HEK293 (cell line): Measurements from ENCODE around the gene LIME1.

Experiments
- GLIS2 ChIP-seq: fragments of 450-650 bp; formaldehyde crosslinking; IDR thresholded peaks from 2 replicates; pipeline ENCODE4 v1.5.1; 2016; ENCODE audit warnings: missing biosample characterization, missing genetic modification characterization
- KLF10 ChIP-seq: fragments of 450-650 bp; IDR thresholded peaks from 2 replicates; pipeline ENCODE4 v1.5.1; 2018; ENCODE audit warnings: missing biosample characterization, mild to moderate bottlenecking, missing genetic modification characterization
- MZF1 ChIP-seq: fragments of 450-650 bp; formaldehyde crosslinking; IDR thresholded peaks from 2 replicates; pipeline ENCODE4 v1.5.1; 2017; ENCODE audit warnings: missing biosample characterization, missing genetic modification characterization, borderline replicate concordance
- OSR2 ChIP-seq: fragments of 450-650 bp; formaldehyde crosslinking; IDR thresholded peaks from 2 replicates; pipeline ENCODE4 v1.5.1; 2016; ENCODE audit warnings: missing biosample characterization, missing genetic modification characterization
- SP7 ChIP-seq: fragments of 450-650 bp; formaldehyde crosslinking; IDR thresholded peaks from 2 replicates; pipeline ENCODE4 v1.5.1; 2016; ENCODE audit warnings: missing biosample characterization, missing genetic modification characterization
- ZBTB20 ChIP-seq: fragments of 450-650 bp; formaldehyde crosslinking; IDR thresholded peaks from 2 replicates; pipeline ENCODE4 v1.5.1; 2016; ENCODE audit warnings: missing biosample characterization, missing genetic modification characterization
- ZNF10 ChIP-seq: fragments of 450-650 bp; formaldehyde crosslinking; IDR thresholded peaks from 2 replicates; pipeline ENCODE4 v1.5.1; 2017; ENCODE audit warnings: missing biosample characterization, missing genetic modification characterization
- ZNF112 ChIP-seq: fragments of 450-650 bp; formaldehyde crosslinking; IDR thresholded peaks from 2 replicates; pipeline ENCODE4 v1.5.0; 2017; ENCODE audit warnings: missing biosample characterization, missing genetic modification characterization
- ZNF114 ChIP-seq: fragments of 450-650 bp; formaldehyde crosslinking; IDR thresholded peaks from 2 replicates; pipeline ENCODE4 v1.5.0; 2017; ENCODE audit warnings: missing biosample characterization, missing genetic modification characterization
- ZNF157 ChIP-seq: fragments of 450-650 bp; formaldehyde crosslinking; IDR thresholded peaks from 2 replicates; pipeline ENCODE4 v1.5.1; 2016; ENCODE audit warnings: missing biosample characterization, missing genetic modification characterization
- ZNF174 ChIP-seq: fragments of 450-650 bp; formaldehyde crosslinking; IDR thresholded peaks from 2 replicates; pipeline ENCODE4 v1.5.0; 2017; ENCODE audit warnings: missing biosample characterization, mild to moderate bottlenecking, missing genetic modification characterization
- ZNF214 ChIP-seq: fragments of 450-650 bp; formaldehyde crosslinking; IDR thresholded peaks from 2 replicates; pipeline ENCODE4 v1.5.1; 2017; ENCODE audit warnings: missing biosample characterization, mild to moderate bottlenecking, missing genetic modification characterization, borderline replicate concordance
- ZNF23 ChIP-seq: fragments of 450-650 bp; formaldehyde crosslinking; IDR thresholded peaks from 2 replicates; pipeline ENCODE4 v1.5.1; 2016; ENCODE audit warnings: missing biosample characterization, missing genetic modification characterization, borderline replicate concordance
- ZNF350 ChIP-seq: fragments of 450-650 bp; formaldehyde crosslinking; IDR thresholded peaks from 2 replicates; pipeline ENCODE4 v1.5.0; 2017; ENCODE audit warnings: missing biosample characterization, mild to moderate bottlenecking, missing genetic modification characterization
- ZNF362 ChIP-seq: fragments of 450-650 bp; formaldehyde crosslinking; IDR thresholded peaks from 2 replicates; pipeline ENCODE4 v1.5.1; 2016; ENCODE audit warnings: missing biosample characterization, missing genetic modification characterization
- ZNF426 ChIP-seq: fragments of 450-650 bp; formaldehyde crosslinking; IDR thresholded peaks from 2 replicates; pipeline ENCODE4 v1.5.1; 2017; ENCODE audit warnings: missing biosample characterization, missing genetic modification characterization, mild to moderate bottlenecking, inconsistent platforms, moderate library complexity
- ZNF473 ChIP-seq: fragments of 450-650 bp; formaldehyde crosslinking; IDR thresholded peaks from 2 replicates; pipeline ENCODE4 v1.5.1; 2017; ENCODE audit warnings: missing biosample characterization, missing genetic modification characterization
- ZNF514 ChIP-seq: fragments of 450-650 bp; formaldehyde crosslinking; IDR thresholded peaks from 2 replicates; pipeline ENCODE4 v1.5.1; 2016; ENCODE audit warnings: missing biosample characterization, missing genetic modification characterization
- ZNF561 ChIP-seq: fragments of 450-650 bp; IDR thresholded peaks from 2 replicates; pipeline ENCODE4 v1.5.1; 2018; ENCODE audit warnings: missing biosample characterization, missing genetic modification characterization, borderline replicate concordance
- ZNF626 ChIP-seq: fragments of 450-650 bp; sonication (Bioruptor Pico); formaldehyde crosslinking; IDR thresholded peaks from 2 replicates; pipeline ENCODE4 v1.5.1; 2018; ENCODE audit warnings: missing biosample characterization, missing genetic modification characterization, inconsistent platforms
- ZNF792 ChIP-seq: fragments of 450-650 bp; formaldehyde crosslinking; IDR thresholded peaks from 2 replicates; pipeline ENCODE4 v1.5.1; 2016; ENCODE audit warnings: missing biosample characterization, missing genetic modification characterization
- TF ChIP-seq, protein P1 (sequence below): fragments of 450-650 bp; formaldehyde crosslinking; IDR thresholded peaks from 2 replicates; pipeline ENCODE4 v1.5.1; 2016; ENCODE audit warnings: missing biosample characterization, missing genetic modification characterization
- TF ChIP-seq, protein P2 (sequence below): fragments of 450-650 bp; formaldehyde crosslinking; IDR thresholded peaks from 2 replicates; pipeline ENCODE4 v1.5.1; 2016; ENCODE audit warnings: missing biosample characterization, missing genetic modification characterization
- TF ChIP-seq, protein P3 (sequence below): fragments of 450-650 bp; formaldehyde crosslinking; IDR thresholded peaks from 2 replicates; pipeline ENCODE4 v1.5.1; 2016; ENCODE audit warnings: missing biosample characterization, missing genetic modification characterization
- TF ChIP-seq, protein P4 (sequence below): fragments of 450-650 bp; formaldehyde crosslinking; IDR thresholded peaks from 2 replicates; pipeline ENCODE4 v1.5.1; 2016; ENCODE audit warnings: missing biosample characterization, missing genetic modification characterization
- TF ChIP-seq, protein P5 (sequence below): fragments of 450-650 bp; formaldehyde crosslinking; IDR thresholded peaks from 2 replicates; pipeline ENCODE4 v1.5.1; 2017; ENCODE audit warnings: missing biosample characterization, missing genetic modification characterization

The LIME1 gene

GRCh38 chr20:63739130-63740069 is 2.9 kb downstream of the LIME1 start, which contains the start of gene SLC2A4RG (continued):
- TF ChIP-seq, protein P1, sequence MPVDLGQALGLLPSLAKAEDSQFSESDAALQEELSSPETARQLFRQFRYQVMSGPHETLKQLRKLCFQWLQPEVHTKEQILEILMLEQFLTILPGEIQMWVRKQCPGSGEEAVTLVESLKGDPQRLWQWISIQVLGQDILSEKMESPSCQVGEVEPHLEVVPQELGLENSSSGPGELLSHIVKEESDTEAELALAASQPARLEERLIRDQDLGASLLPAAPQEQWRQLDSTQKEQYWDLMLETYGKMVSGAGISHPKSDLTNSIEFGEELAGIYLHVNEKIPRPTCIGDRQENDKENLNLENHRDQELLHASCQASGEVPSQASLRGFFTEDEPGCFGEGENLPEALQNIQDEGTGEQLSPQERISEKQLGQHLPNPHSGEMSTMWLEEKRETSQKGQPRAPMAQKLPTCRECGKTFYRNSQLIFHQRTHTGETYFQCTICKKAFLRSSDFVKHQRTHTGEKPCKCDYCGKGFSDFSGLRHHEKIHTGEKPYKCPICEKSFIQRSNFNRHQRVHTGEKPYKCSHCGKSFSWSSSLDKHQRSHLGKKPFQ (tag by site-specific recombination), result no peak
- TF ChIP-seq ZBTB20 (tag by site-specific recombination) (peak; percentile 27; the same call in 1 of the 2 replicates), ZNF514 (tag by site-specific recombination) (no peak), ZNF362 (tag by site-specific recombination) (no peak), ZNF426 (no peak), ZNF23 (tag by site-specific recombination) (no peak), KLF10 (peak; percentile 46; the same call in 1 of the 2 replicates), ZNF350 (tag by site-specific recombination) (no peak), ZNF114 (tag by site-specific recombination) (no peak), MZF1 (tag by site-specific recombination) (no peak), ZNF214 (tag by site-specific recombination) (no peak), ZNF473 (tag by site-specific recombination) (no peak), ZNF112 (tag by site-specific recombination) (no peak), ZNF10 (tag by site-specific recombination) (no peak), ZNF561 (no peak), ZNF626 (tag by site-specific recombination) (no peak), ZNF157 (tag by site-specific recombination) (no peak), GLIS2 (tag by site-specific recombination) (peak; percentile 92), ZNF792 (tag by site-specific recombination) (no peak), OSR2 (tag by site-specific recombination) (no peak), ZNF174 (tag by site-specific recombination) (no peak), SP7 (tag by site-specific recombination) (peak; percentile 15; the same call in 1 of the 2 replicates)
- TF ChIP-seq, protein P2, sequence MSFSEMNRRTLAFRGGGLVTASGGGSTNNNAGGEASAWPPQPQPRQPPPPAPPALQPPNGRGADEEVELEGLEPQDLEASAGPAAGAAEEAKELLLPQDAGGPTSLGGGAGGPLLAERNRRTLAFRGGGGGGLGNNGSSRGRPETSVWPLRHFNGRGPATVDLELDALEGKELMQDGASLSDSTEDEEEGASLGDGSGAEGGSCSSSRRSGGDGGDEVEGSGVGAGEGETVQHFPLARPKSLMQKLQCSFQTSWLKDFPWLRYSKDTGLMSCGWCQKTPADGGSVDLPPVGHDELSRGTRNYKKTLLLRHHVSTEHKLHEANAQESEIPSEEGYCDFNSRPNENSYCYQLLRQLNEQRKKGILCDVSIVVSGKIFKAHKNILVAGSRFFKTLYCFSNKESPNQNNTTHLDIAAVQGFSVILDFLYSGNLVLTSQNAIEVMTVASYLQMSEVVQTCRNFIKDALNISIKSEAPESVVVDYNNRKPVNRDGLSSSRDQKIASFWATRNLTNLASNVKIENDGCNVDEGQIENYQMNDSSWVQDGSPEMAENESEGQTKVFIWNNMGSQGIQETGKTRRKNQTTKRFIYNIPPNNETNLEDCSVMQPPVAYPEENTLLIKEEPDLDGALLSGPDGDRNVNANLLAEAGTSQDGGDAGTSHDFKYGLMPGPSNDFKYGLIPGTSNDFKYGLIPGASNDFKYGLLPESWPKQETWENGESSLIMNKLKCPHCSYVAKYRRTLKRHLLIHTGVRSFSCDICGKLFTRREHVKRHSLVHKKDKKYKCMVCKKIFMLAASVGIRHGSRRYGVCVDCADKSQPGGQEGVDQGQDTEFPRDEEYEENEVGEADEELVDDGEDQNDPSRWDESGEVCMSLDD, result no peak
- TF ChIP-seq, protein P3, sequence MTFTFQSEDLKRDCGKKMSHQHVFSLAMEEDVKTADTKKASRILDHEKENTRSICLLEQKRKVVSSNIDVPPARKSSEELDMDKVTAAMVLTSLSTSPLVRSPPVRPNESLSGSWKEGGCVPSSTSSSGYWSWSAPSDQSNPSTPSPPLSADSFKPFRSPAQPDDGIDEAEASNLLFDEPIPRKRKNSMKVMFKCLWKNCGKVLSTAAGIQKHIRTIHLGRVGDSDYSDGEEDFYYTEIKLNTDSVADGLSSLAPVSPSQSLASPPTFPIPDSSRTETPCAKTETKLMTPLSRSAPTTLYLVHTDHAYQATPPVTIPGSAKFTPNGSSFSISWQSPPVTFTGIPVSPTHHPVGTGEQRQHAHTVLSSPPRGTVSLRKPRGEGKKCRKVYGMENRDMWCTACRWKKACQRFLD, result no peak
- TF ChIP-seq, protein P4, sequence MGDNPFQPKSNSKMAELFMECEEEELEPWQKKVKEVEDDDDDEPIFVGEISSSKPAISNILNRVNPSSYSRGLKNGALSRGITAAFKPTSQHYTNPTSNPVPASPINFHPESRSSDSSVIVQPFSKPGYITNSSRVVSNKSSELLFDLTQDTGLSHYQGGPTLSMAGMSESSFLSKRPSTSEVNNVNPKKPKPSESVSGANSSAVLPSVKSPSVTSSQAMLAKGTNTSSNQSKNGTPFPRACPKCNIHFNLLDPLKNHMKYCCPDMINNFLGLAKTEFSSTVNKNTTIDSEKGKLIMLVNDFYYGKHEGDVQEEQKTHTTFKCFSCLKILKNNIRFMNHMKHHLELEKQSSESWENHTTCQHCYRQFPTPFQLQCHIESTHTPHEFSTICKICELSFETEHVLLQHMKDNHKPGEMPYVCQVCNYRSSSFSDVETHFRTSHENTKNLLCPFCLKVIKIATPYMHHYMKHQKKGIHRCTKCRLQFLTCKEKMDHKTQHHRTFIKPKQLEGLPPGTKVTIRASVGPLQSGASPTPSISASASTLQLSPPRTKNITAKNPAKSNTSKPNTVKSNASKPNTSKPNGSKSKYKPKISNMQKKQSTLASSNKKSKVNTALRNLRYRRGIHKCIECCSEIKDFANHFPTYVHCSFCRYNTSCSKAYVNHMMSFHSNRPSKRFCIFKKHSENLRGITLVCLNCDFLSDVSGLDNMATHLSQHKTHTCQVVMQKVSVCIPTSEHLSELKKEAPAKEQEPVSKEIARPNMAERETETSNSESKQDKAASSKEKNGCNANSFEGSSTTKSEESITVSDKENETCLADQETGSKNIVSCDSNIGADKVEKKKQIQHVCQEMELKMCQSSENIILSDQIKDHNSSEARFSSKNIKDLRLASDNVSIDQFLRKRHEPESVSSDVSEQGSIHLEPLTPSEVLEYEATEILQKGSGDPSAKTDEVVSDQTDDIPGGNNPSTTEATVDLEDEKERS (tag by site-specific recombination), result no peak
- TF ChIP-seq, protein P5, sequence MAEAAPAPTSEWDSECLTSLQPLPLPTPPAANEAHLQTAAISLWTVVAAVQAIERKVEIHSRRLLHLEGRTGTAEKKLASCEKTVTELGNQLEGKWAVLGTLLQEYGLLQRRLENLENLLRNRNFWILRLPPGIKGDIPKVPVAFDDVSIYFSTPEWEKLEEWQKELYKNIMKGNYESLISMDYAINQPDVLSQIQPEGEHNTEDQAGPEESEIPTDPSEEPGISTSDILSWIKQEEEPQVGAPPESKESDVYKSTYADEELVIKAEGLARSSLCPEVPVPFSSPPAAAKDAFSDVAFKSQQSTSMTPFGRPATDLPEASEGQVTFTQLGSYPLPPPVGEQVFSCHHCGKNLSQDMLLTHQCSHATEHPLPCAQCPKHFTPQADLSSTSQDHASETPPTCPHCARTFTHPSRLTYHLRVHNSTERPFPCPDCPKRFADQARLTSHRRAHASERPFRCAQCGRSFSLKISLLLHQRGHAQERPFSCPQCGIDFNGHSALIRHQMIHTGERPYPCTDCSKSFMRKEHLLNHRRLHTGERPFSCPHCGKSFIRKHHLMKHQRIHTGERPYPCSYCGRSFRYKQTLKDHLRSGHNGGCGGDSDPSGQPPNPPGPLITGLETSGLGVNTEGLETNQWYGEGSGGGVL (tag by site-specific recombination), result no peak
